A549 (cell line): ENCODE measurements around the gene CUL9. TPM values are rescaled to one million over a fixed set of nuclear protein-coding genes. Genes with fewer than 3 reads are reported as not detected.

Experiments
- ATAC-seq, 2 experiments: fragments of 200-7000 bp in 1 of 2; fragments of >200 bp in 1 of 2; cut with Nextera tagmentation in 1 of 2; cut with Tn5 transposase in 1 of 2; 3 replicates each; pipeline versions ENCODE4 v1.8.0 to v1.9.1; 2018 to 2020; ENCODE audit warnings: mild to moderate bottlenecking in 1 of 2, moderate library complexity in 1 of 2
- CTCF ChIA-PET: fragments of 300-600 bp; sonication (Branson Sonifier 250); formaldehyde crosslinking; extraction: SDS; loops from one replicate; lab custom pipeline; 2021; ENCODE audit warnings: antibody characterized with exemption, inconsistent platforms; lab: Yijun Ruan, JAX
- POLR2A ChIA-PET: fragments of 350-600 bp; formaldehyde crosslinking; extraction: SDS; loops from one replicate; lab custom pipeline; 2021; ENCODE audit warnings: antibody characterized with exemption, inconsistent platforms; lab: Yijun Ruan, JAX
- DNase-seq, 2 experiments: peaks; one replicate each; pipeline versions ENCODE4 v3.0.0 to v3.0.0-alpha.2; 2011 to 2016; ENCODE audit warnings: low read depth in 1 of 2, low spot score in 1 of 2
- FAIRE-seq: peaks from 2 replicates; lab custom pipeline; 2011; peaks lifted over from hg19 to GRCh38; lab: Jason Lieb, UNC
- H3K27ac ChIP-seq, 2 experiments: fragments of >200 bp; sonication (Bioruptor Twin); formaldehyde crosslinking; 3 replicates each; pipeline ENCODE4 v1.5.1; 2016 to 2017
- H3K4me1 ChIP-seq: fragments of >200 bp; sonication (Bioruptor Twin); formaldehyde crosslinking; 3 replicates; pipeline ENCODE4 v1.6.1; 2016
- H3K4me2 ChIP-seq: fragments of >200 bp; sonication (Bioruptor Twin); formaldehyde crosslinking; 3 replicates; pipeline ENCODE4 v1.6.1; 2016
- H3K4me3 ChIP-seq: fragments of >200 bp; sonication (Bioruptor Twin); formaldehyde crosslinking; 3 replicates; pipeline ENCODE4 v1.5.1; 2016
- H3K9me3 ChIP-seq: fragments of >200 bp; sonication (Bioruptor Twin); formaldehyde crosslinking; 3 replicates; pipeline ENCODE4 v1.6.1; 2016
- BHLHE40 ChIP-seq: IDR thresholded peaks from 2 replicates; pipeline ENCODE4 v1.6.1; 2012; ENCODE audit warnings: low read depth, low read length, inconsistent platforms
- CBX2 ChIP-seq: fragments of 200-600 bp; sonication (generic); IDR thresholded peaks from 2 replicates; pipeline ENCODE4 v1.6.1; 2016; ENCODE audit warnings: low read depth, mild to moderate bottlenecking, borderline replicate concordance
- CBX8 ChIP-seq: fragments of 200-600 bp; sonication (generic); IDR thresholded peaks from 2 replicates; pipeline ENCODE4 v1.6.1; 2016
- CEBPB ChIP-seq, 2 experiments: fragments of >200 bp in 1 of 2; sonication (Bioruptor Twin) in 1 of 2; formaldehyde crosslinking in 1 of 2; IDR thresholded peaks; 2 replicates each; pipeline ENCODE4 v1.6.1; 2012 to 2016
- EHF ChIP-seq: fragments of 250-450 bp; sonication (Bioruptor Pico); IDR thresholded peaks from 2 replicates; pipeline ENCODE4 v1.5.0; 2020; ENCODE audit warnings: mild to moderate bottlenecking
- EHMT2 ChIP-seq: fragments of 200-600 bp; sonication (generic); IDR thresholded peaks from 2 replicates; pipeline ENCODE4 v1.6.1; 2016; ENCODE audit warnings: antibody characterized with exemption, low read depth, mild to moderate bottlenecking, moderate library complexity
- FOSB ChIP-seq: fragments of 250-450 bp; sonication (Bioruptor Pico); IDR thresholded peaks from 2 replicates; pipeline ENCODE4 v1.5.0; 2020; ENCODE audit warnings: mild to moderate bottlenecking, moderate library complexity
- FOXS1 ChIP-seq: fragments of 250-450 bp; sonication (Bioruptor Pico); IDR thresholded peaks from 2 replicates; pipeline ENCODE4 v1.5.0; 2020; ENCODE audit warnings: mild to moderate bottlenecking, moderate library complexity
- GATA3 ChIP-seq: IDR thresholded peaks from 2 replicates; pipeline ENCODE4 v1.6.1; 2012; ENCODE audit warnings: borderline replicate concordance
- HOXB13 ChIP-seq: fragments of 250-450 bp; sonication (Bioruptor Pico); IDR thresholded peaks from 2 replicates; pipeline ENCODE4 v1.5.0; 2020; ENCODE audit warnings: low read depth, mild to moderate bottlenecking, moderate library complexity
- JUNB ChIP-seq: fragments of >200 bp; sonication (Bioruptor Twin); formaldehyde crosslinking; IDR thresholded peaks from 2 replicates; pipeline ENCODE4 v1.6.1; 2016
- KDM5A ChIP-seq: fragments of 200-600 bp; sonication (generic); IDR thresholded peaks from 2 replicates; pipeline ENCODE4 v1.6.1; 2016; ENCODE audit warnings: antibody characterized with exemption, mild to moderate bottlenecking
- MAZ ChIP-seq: fragments of 150-350 bp; IDR thresholded peaks from 2 replicates; pipeline ENCODE4 v1.6.1; 2014; ENCODE audit warnings: antibody characterized with exemption, low read depth, low read length, borderline replicate concordance
- NFE2L2 ChIP-seq: fragments of 150-350 bp; conservative IDR thresholded peaks from 2 replicates; pipeline ENCODE4 v1.6.1; 2014; ENCODE audit warnings: low read length
- NPAS2 ChIP-seq: fragments of 250-450 bp; sonication (Bioruptor Pico); IDR thresholded peaks from 2 replicates; pipeline ENCODE4 v1.8.0; 2022; ENCODE audit warnings: mild to moderate bottlenecking, moderate library complexity, borderline replicate concordance
- NR3C1 ChIP-seq: fragments of >200 bp; sonication (Bioruptor Twin); formaldehyde crosslinking; IDR thresholded peaks from 3 replicates; pipeline ENCODE4 v1.6.1; 2017
- PHF8 ChIP-seq: fragments of 200-600 bp; sonication (generic); IDR thresholded peaks from 2 replicates; pipeline ENCODE4 v1.6.1; 2016; ENCODE audit warnings: low read depth, mild to moderate bottlenecking, antibody characterized with exemption, moderate library complexity, borderline replicate concordance
- RAD21 ChIP-seq, 2 experiments: fragments of >200 bp in 1 of 2; sonication (Bioruptor Twin) in 1 of 2; formaldehyde crosslinking in 1 of 2; IDR thresholded peaks in 1 of 2; conservative IDR thresholded peaks in 1 of 2; 2 replicates in 1 of 2; 3 replicates in 1 of 2; pipeline ENCODE4 v1.6.1; 2012 to 2018; ENCODE audit warnings: inconsistent platforms in 1 of 2
- RARB ChIP-seq: fragments of 250-450 bp; sonication (Bioruptor Pico); IDR thresholded peaks from 2 replicates; pipeline ENCODE4 v1.8.0; 2021; ENCODE audit warnings: mild to moderate bottlenecking, moderate library complexity
- RCOR1 ChIP-seq: fragments of 150-350 bp; IDR thresholded peaks from 2 replicates; pipeline ENCODE4 v1.6.1; 2014; ENCODE audit warnings: antibody characterized with exemption, low read length, low read depth
- TFCP2L1 ChIP-seq: fragments of 250-450 bp; sonication (Bioruptor Pico); IDR thresholded peaks from 2 replicates; pipeline ENCODE4 v1.5.0; 2021; ENCODE audit warnings: mild to moderate bottlenecking
- TP53 ChIP-seq: fragments of 250-450 bp; sonication (Bioruptor Pico); IDR thresholded peaks from 2 replicates; pipeline ENCODE4 v1.5.0; 2021; ENCODE audit warnings: mild to moderate bottlenecking, moderate library complexity
- ZC3H11A ChIP-seq: fragments of 450-650 bp; IDR thresholded peaks from 2 replicates; pipeline ENCODE4 v1.6.1; 2014; ENCODE audit warnings: antibody characterized with exemption, mild to moderate bottlenecking
- ZNF302 ChIP-seq: fragments of 250-450 bp; sonication (Bioruptor Pico); IDR thresholded peaks from 2 replicates; pipeline ENCODE4 v1.9.0; 2021; ENCODE audit warnings: inconsistent platforms, mild to moderate bottlenecking, moderate library complexity
- whole genome bisulfite sequencing: methylation state at CpG from one replicate; pipeline ENCODE4 v1.1.6; 2017; ENCODE audit errors: missing lambda C conversion rate; 5-methylcytosine and 5-hydroxymethylcytosine counted together
- polyA plus RNA-seq, 4 experiments: library from polyadenylated mRNA; depleted of rRNA in 3 of 4; stranded (reverse); fragments of >200 nt; fragmentation: RNase III in 1 of 4; extraction: RNeasy Plus Mini Kit Qiagen cat#74134 plus additional on column Dnase treatment in 1 of 4; gene quantifications; 2 replicates in 3 of 4; 3 replicates in 1 of 4; pipeline ENCODE4 v1.2.3, GENCODE V29; 2011 to 2017
- TF ChIP-seq, protein P1 (sequence below): fragments of >200 bp; sonication (Bioruptor Twin); formaldehyde crosslinking; IDR thresholded peaks from 3 replicates; pipeline ENCODE4 v1.5.1; 2016
- TF ChIP-seq, protein P2 (sequence below): fragments of 250-450 bp; sonication (Bioruptor Pico); IDR thresholded peaks from 2 replicates; pipeline ENCODE4 v1.5.0; 2021; ENCODE audit warnings: mild to moderate bottlenecking, moderate library complexity, borderline replicate concordance
- TF ChIP-seq, protein P3 (sequence below): IDR thresholded peaks from 2 replicates; pipeline ENCODE4 v1.6.1; 2012
- TF ChIP-seq, protein P4 (sequence below): fragments of 150-350 bp; IDR thresholded peaks from 2 replicates; pipeline ENCODE4 v1.6.1; 2014; ENCODE audit warnings: low read depth, mild to moderate bottlenecking, low read length
- TF ChIP-seq, protein P5 (sequence below): fragments of 450-650 bp; IDR thresholded peaks from 2 replicates; pipeline ENCODE4 v1.6.1; 2014; ENCODE audit warnings: antibody characterized with exemption

The CUL9 gene
- polyA plus RNA-seq, 2 of the 4 experiments (the other 2 are of a cell fraction) = 11.3 to 12.5 TPM

DNA sequence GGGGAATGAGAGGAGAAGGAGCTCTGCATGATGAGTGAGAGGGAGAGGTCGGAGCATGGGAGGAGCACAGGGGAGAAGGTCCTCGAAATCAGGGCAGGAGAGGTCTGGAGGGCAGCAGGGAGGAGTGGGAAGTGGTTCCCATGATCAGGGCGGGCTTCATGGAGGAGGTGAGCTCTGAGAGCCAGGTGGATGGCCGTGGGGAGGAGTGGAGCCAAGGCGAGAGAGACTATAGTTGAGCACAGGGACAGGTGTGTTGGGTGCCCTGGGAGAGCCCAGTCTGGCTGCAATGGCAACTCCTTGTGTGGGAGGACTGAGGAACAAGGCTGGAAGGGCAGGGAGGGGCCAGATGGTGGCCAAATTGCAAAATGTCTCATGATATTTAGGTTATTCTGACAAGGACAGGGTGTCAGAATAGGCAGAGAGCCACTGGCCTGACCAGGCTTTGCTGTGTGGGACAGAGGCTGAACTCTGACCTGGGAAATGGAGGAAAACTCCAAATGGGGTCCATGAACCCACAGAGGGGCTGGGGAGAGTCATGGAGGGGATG, 82.7 kb downstream of the CUL9 start:
- no peak overlapping the region for H3K27ac ChIP-seq
- no peak overlapping the region for H3K4me3 ChIP-seq
- WGBS = 66% methylated on average over 5 of the region's 5 CpGs
- ATAC-seq (no peak), DNase-seq (no peak), FAIRE-seq (no peak)
- no peak overlapping the region for H3K4me2 ChIP-seq
- ChIA-PET CTCF (interaction anchor here (1.0 to 5.1 kb wide), 17 partner anchors 8 to 242 kb away, joined by 3 to 38 read pairs (median 5); partner anchors contain the start of genes CRIP3 and DNPH1), POLR2A (no interaction called here)
- H3K4me1 ChIP-seq = peaks cover 15% of the 10 kb centered on the region
- no peaks in the 10 kb centered on the region for H3K9me3 ChIP-seq
- TF ChIP-seq FOXS1 (CRISPR knock-in tag) = no peak
- TF ChIP-seq KDM5A = no peak
- no peak for TF ChIP-seq BHLHE40
- TF ChIP-seq CEBPB (IDR thresholded peaks at IDR 0.05) = no peak
- no peak for TF ChIP-seq JUNB
- no peak for TF ChIP-seq EHMT2
- TF ChIP-seq TFCP2L1 = no peak

DNA sequence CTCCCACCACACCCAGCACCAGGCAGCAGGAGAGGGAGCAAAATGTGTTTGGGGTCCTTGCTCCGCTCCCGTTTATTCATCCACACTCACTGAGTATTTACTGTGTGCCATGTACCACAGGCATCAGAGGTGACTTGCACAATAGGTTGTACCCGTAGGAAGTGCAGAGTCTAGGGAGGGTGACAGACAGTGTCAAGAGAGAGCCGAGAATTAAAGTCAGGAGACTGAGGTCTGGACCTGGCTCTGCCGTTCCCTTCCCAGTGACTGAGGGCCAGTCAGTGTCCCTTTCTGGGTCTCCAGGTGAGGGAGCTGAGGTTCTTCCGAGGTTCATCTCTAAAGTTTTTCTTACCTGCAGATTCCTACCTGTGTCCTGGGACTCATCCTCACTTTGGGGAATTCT, 83.6 kb downstream of the CUL9 start:
- ChIA-PET POLR2A (no interaction called here), CTCF (interaction anchor here (1.3 to 5.1 kb wide), 5 partner anchors 70 to 241 kb away, joined by 3 to 38 read pairs (median 16); no protein-coding TSS in a partner anchor)
- WGBS = 68% methylated on average over 5 of the region's 6 CpGs
- H3K9me3 ChIP-seq = no peaks in the 10 kb centered on the region
- DNase-seq = no peak
- H3K4me3 ChIP-seq = no peak overlapping the region
- FAIRE-seq = no peak
- no peak overlapping the region for H3K27ac ChIP-seq
- H3K4me1 ChIP-seq = peaks cover 24% of the 10 kb centered on the region
- ATAC-seq = no peak
- no peak overlapping the region for H3K4me2 ChIP-seq
- TF ChIP-seq NR3C1 (no peak), HOXB13 (no peak), MAZ (no peak), JUNB (no peak), PHF8 (no peak), TP53 (CRISPR knock-in tag) (no peak), NPAS2 (CRISPR knock-in tag) (no peak), ZNF302 (no peak), EHF (CRISPR knock-in tag) (no peak), CBX2 (no peak)
- TF ChIP-seq, protein P1, sequence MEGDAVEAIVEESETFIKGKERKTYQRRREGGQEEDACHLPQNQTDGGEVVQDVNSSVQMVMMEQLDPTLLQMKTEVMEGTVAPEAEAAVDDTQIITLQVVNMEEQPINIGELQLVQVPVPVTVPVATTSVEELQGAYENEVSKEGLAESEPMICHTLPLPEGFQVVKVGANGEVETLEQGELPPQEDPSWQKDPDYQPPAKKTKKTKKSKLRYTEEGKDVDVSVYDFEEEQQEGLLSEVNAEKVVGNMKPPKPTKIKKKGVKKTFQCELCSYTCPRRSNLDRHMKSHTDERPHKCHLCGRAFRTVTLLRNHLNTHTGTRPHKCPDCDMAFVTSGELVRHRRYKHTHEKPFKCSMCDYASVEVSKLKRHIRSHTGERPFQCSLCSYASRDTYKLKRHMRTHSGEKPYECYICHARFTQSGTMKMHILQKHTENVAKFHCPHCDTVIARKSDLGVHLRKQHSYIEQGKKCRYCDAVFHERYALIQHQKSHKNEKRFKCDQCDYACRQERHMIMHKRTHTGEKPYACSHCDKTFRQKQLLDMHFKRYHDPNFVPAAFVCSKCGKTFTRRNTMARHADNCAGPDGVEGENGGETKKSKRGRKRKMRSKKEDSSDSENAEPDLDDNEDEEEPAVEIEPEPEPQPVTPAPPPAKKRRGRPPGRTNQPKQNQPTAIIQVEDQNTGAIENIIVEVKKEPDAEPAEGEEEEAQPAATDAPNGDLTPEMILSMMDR = no peak
- TF ChIP-seq, protein P2, sequence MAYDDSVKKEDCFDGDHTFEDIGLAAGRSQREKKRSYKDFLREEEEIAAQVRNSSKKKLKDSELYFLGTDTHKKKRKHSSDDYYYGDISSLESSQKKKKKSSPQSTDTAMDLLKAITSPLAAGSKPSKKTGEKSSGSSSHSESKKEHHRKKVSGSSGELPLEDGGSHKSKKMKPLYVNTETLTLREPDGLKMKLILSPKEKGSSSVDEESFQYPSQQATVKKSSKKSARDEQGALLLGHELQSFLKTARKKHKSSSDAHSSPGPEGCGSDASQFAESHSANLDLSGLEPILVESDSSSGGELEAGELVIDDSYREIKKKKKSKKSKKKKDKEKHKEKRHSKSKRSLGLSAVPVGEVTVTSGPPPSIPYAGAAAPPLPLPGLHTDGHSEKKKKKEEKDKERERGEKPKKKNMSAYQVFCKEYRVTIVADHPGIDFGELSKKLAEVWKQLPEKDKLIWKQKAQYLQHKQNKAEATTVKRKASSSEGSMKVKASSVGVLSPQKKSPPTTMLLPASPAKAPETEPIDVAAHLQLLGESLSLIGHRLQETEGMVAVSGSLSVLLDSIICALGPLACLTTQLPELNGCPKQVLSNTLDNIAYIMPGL = no peak

DNA sequence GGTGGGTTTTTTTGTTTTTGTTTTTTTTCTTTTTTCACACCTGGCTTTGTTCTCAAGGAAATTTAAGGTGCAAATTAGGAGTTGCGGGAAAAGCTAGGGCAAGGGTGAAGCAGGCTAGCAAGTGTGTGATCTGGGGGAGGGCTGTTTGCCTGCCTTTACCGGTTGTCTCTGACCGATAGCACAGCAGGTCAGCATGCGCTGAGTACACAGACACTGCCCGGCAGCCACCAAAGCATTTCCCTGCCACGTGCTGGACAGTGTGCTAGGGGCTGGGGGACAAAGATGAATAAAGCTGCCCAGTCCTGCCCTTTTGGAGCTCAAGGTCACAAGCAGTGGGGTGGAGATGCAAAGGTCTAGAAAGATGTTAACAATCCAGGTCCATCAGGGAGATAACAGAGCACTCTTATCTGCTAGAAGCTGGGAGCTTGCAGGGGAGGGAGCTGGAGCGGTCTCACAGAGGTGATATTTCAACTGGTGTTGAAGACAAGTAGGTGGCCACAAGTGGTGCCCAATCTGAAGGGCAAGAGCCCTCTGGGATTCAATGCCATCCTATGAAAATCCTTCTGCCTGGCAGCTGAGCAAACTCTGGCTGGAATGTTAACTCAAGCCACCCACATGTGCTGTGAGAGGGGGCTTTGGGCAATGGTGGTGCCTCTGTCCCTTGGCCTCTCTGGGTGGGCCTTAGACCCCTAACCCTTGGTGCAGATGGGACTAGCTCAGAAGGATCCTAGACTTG, 85.8 kb downstream of the CUL9 start:
- POLR2A ChIA-PET = no interaction called here
- Histone ChIP-seq H3K4me1 (peaks cover 30% of the 10 kb centered on the region), H3K4me3 (no peak overlapping the region), H3K4me2 (no peak overlapping the region), H3K9me3 (no peaks in the 10 kb centered on the region), H3K27ac (no peak overlapping the region)
- FAIRE-seq (no peak), DNase-seq (no peak), ATAC-seq (no peak)
- WGBS = 68% methylated on average over 7 of the region's 7 CpGs
- CTCF ChIA-PET = interaction anchor here (1.0 to 3.0 kb wide), 5 partner anchors 19 to 238 kb away, joined by 3 to 14 read pairs (median 6); partner anchors contain the start of genes CRIP3 and DNPH1
- TF ChIP-seq, protein P3, sequence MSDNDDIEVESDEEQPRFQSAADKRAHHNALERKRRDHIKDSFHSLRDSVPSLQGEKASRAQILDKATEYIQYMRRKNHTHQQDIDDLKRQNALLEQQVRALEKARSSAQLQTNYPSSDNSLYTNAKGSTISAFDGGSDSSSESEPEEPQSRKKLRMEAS = no peak
- TF ChIP-seq FOXS1 (CRISPR knock-in tag) (no peak), GATA3 (no peak), CBX8 (no peak), TFCP2L1 (no peak), RCOR1 (no peak), ZC3H11A (no peak), BHLHE40 (no peak), FOSB (no peak), RARB (no peak), NFE2L2 (no peak), RAD21 (conservative IDR thresholded peaks at IDR 0.05 in 1 of 2, IDR thresholded peaks at IDR 0.05 in 1 of 2) (no peak)
- TF ChIP-seq, protein P4, sequence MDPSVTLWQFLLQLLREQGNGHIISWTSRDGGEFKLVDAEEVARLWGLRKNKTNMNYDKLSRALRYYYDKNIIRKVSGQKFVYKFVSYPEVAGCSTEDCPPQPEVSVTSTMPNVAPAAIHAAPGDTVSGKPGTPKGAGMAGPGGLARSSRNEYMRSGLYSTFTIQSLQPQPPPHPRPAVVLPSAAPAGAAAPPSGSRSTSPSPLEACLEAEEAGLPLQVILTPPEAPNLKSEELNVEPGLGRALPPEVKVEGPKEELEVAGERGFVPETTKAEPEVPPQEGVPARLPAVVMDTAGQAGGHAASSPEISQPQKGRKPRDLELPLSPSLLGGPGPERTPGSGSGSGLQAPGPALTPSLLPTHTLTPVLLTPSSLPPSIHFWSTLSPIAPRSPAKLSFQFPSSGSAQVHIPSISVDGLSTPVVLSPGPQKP = no peak
- TF ChIP-seq, protein P5, sequence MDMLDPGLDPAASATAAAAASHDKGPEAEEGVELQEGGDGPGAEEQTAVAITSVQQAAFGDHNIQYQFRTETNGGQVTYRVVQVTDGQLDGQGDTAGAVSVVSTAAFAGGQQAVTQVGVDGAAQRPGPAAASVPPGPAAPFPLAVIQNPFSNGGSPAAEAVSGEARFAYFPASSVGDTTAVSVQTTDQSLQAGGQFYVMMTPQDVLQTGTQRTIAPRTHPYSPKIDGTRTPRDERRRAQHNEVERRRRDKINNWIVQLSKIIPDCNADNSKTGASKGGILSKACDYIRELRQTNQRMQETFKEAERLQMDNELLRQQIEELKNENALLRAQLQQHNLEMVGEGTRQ = no peak
